HG03565 (cell line): ENCODE results near the gene TACC3.

Source experiments
- ATAC-seq: cut with Tn5 transposase; IDR thresholded peaks from one replicate; pipeline ENCODE4 v1.9.1; 2021; ENCODE audit warnings: mild to moderate bottlenecking, moderate library complexity; ENCODE audit not compliant: unreplicated experiment

The TACC3 gene

GRCh38 chr4:1771555-1772305, 50.4 kb downstream of the TACC3 start:
- no peak for ATAC-seq

GRCh38 chr4:1772853-1773538, 51.7 kb downstream of the TACC3 start:
- no peak for ATAC-seq

GRCh38 chr4:1773754-1774153, 52.4 kb downstream of the TACC3 start:
- ATAC-seq, result no peak

GRCh38 chr4:1775731-1776500, 54.6 kb downstream of the TACC3 start:
- no peak for ATAC-seq

- ATAC-seq, result no peak
Observed at GRCh38 chr4:1776521-1777161, 55.3 kb downstream of the TACC3 start.

- no peak for ATAC-seq
Observed at GRCh38 chr4:1777822-1778641, 56.7 kb downstream of the TACC3 start.

GRCh38 chr4:1778642-1779392, 57.5 kb downstream of the TACC3 start:
- ATAC-seq, result no peak

- ATAC-seq, result no peak
Observed at GRCh38 chr4:1779588-1780382, 58.5 kb downstream of the TACC3 start.

GRCh38 chr4:1780435-1780834, 59.1 kb downstream of the TACC3 start:
- ATAC-seq, result no peak

GRCh38 chr4:1783015-1783414, 61.7 kb downstream of the TACC3 start:
- ATAC-seq, result no peak

- ATAC-seq, result no peak
Observed at GRCh38 chr4:1783970-1784369, 62.6 kb downstream of the TACC3 start.

- no peak for ATAC-seq
Observed at GRCh38 chr4:1784395-1784788, 63.1 kb downstream of the TACC3 start.

GRCh38 chr4:1784789-1785591, 63.7 kb downstream of the TACC3 start:
- no peak for ATAC-seq

- no peak for ATAC-seq
Observed at GRCh38 chr4:1785592-1785991, 64.3 kb downstream of the TACC3 start.

- no peak for ATAC-seq
Observed at GRCh38 chr4:1786544-1787362, 65.4 kb downstream of the TACC3 start.

GRCh38 chr4:1787411-1788077, 66.2 kb downstream of the TACC3 start:
- no peak for ATAC-seq
